ENCODE measurements around the gene PLD3. TPM values are rescaled to one million over a fixed set of nuclear protein-coding genes. Genes with fewer than 3 reads are reported as not detected.
A peak's percentile ranks its signal among the peaks of the same experiment; 100 is the strongest.
"Not testable (repeated sequence)": the region's sequence is repeated elsewhere in the genome, so short reads cannot be mapped to it uniquely, and the experiment has no call there.

Gene PLD3
- total RNA-seq, 1 experiment from 2014 or later: 338 TPM

- DNase-seq (ENCODE audit: low read depth): no peak
Observed at GRCh38 chr19:40332669-40333068, 15.8 kb upstream of the PLD3 start.

GRCh38 chr19:40333083-40333482 lies 15.4 kb upstream of the PLD3 start:
- DNase-seq (ENCODE audit: low read depth): not testable (repeated sequence)

GRCh38 chr19:40335101-40335500 lies 13.4 kb upstream of the PLD3 start:
- DNase-seq (ENCODE audit: low read depth): no peak

GRCh38 chr19:40335855-40336600 lies 12.5 kb upstream of the PLD3 start:
- peak; percentile 75 for DNase-seq (ENCODE audit: low read depth)

- no peak for DNase-seq (ENCODE audit: low read depth)
Observed at GRCh38 chr19:40336601-40336900, 11.9 kb upstream of the PLD3 start.

- no peak for DNase-seq (ENCODE audit: low read depth)
Observed at GRCh38 chr19:40337107-40337506, 11.4 kb upstream of the PLD3 start.

- DNase-seq (ENCODE audit: low read depth): no peak
Observed at GRCh38 chr19:40337594-40337993, 10.9 kb upstream of the PLD3 start.

- no peak for DNase-seq (ENCODE audit: low read depth)
Observed at GRCh38 chr19:40339018-40339728, 9.3 kb upstream of the PLD3 start.

GRCh38 chr19:40341601-40342482 lies 6.7 kb upstream of the PLD3 start:
- DNase-seq (ENCODE audit: low read depth): peak; percentile 88

GRCh38 chr19:40342644-40343311 lies 5.7 kb upstream of the PLD3 start:
- no peak for DNase-seq (ENCODE audit: low read depth)

GRCh38 chr19:40344422-40344821 lies 4.1 kb upstream of the PLD3 start:
- DNase-seq (ENCODE audit: low read depth): no peak

GRCh38 chr19:40348961-40349507 lies 539 bp downstream of the PLD3 start:
- DNase-seq (ENCODE audit: low read depth): peak; percentile 67

- DNase-seq (ENCODE audit: low read depth): no peak
Observed at GRCh38 chr19:40355975-40356680, 7.6 kb downstream of the PLD3 start.

GRCh38 chr19:40356681-40357595 lies 8.4 kb downstream of the PLD3 start:
- no peak for DNase-seq (ENCODE audit: low read depth)

GRCh38 chr19:40357640-40358039 lies 9.1 kb downstream of the PLD3 start:
- DNase-seq (ENCODE audit: low read depth): no peak

GRCh38 chr19:40358773-40359172 lies 10.3 kb downstream of the PLD3 start:
- no peak for DNase-seq (ENCODE audit: low read depth)

- DNase-seq (ENCODE audit: low read depth): no peak
Observed at GRCh38 chr19:40360020-40360707, 11.7 kb downstream of the PLD3 start.

- no peak for DNase-seq (ENCODE audit: low read depth)
Observed at GRCh38 chr19:40360708-40361241, 12.3 kb downstream of the PLD3 start.

GRCh38 chr19:40362160-40362559 lies 13.7 kb downstream of the PLD3 start:
- no peak for DNase-seq (ENCODE audit: low read depth)
